ENCODE results near the gene MARCKS. TPM values are rescaled to one million over a fixed set of nuclear protein-coding genes. Genes with fewer than 3 reads are reported as not detected.
"Not testable (repeated sequence)": the region's sequence is repeated elsewhere in the genome, so short reads cannot be mapped to it uniquely, and the experiment has no call there.

MARCKS gene
- total and polyA plus RNA-seq, 4 donors, result 308 to 739 (median 454) TPM

DNA sequence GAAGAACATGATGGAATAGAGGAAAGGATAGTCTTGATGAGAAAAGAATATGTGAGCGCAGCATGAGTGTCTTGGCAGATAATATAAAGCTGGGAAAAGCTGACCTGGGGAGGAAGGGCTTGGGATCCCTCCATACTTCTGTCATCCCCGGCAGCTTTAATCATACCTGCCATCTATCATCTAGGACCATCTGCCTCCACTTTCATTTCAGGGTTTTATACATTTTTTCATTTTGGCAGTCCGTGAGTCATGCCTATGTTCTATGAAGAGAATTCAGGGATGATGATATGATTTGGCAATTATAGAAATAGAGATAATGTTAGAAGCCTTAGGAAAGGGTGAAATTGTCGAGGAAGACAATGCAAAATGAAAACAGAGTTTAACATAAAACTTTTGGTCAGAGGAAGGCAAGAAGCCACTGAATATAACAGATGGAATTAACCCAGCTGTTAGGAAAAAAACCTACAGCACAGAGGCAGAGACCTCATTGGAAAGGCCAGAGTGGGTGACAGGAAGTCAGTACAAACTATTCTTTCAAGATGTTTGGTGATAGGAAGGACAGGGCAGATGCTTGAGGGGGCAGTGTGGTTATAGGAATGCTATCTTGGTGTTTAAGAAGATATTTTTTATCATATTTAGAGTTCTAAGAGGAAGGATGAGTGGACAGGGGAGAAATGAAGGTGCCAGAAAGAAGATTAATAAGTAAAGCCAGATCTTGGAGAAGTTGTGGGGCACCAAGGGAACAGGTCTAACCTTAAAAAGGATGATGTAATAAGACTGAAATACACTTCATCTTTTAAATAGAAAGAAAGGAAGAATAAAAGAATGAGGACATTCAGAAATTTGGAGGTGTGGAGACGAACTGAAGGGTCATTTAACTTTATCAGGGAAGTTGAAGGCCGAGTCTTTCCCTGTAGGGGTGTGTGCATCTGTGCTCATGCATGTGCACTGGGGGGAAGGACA lies 37.8 kb downstream of the MARCKS start:
- no peaks in the 10 kb centered on the region for H3K4me1 ChIP-seq (ENCODE audit: control insufficient read depth, insufficient read depth, low read length)
- H3K36me3 ChIP-seq (ENCODE audit: control insufficient read depth, insufficient read depth, low read length), result no peaks in the 10 kb centered on the region
- H3K4me3 ChIP-seq (ENCODE audit: low read depth, low read length), result no peak overlapping the region
- no peaks in the 10 kb centered on the region for H3K27me3 ChIP-seq (ENCODE audit: control insufficient read depth, insufficient read depth, low read length)
- no peak overlapping the region for H3K27ac ChIP-seq (ENCODE audit: low read depth, low read length)
- no peak for DNase-seq (ENCODE audit: low read depth in 4 of 6, low spot score in 6 of 6)
- WGBS (ENCODE audit: insufficient coverage), result 64% methylated on average over 3 of the region's 6 CpGs
- peaks cover 2% of the 10 kb centered on the region for H3K9me3 ChIP-seq (ENCODE audit: control insufficient read depth, insufficient read depth, low read length)

DNA sequence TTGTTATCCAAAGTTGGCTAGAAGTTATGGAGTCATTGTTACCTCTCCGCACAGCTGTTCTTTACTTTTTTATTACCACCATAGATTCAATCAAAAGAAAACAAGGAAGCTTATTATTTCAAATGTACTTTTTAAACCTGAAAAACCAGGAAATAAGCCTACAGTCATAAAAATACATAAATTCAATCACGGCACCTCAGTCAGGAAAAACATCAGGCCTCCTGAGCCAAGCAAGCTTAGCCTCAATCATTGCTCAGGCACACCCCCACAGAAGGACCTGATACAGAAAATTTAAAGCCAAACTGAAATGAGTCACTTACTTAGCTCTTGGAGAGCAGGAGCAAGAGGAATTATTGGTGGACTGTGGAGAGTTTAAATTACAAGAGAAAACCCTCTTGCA lies 44.3 kb downstream of the MARCKS start:
- no peaks in the 10 kb centered on the region for H3K9me3 ChIP-seq (ENCODE audit: control insufficient read depth, insufficient read depth, low read length)
- no peak overlapping the region for H3K4me3 ChIP-seq (ENCODE audit: low read depth, low read length)
- H3K27ac ChIP-seq (ENCODE audit: low read depth, low read length), result no peak overlapping the region
- H3K36me3 ChIP-seq (ENCODE audit: control insufficient read depth, insufficient read depth, low read length), result peaks cover 2% of the 10 kb centered on the region
- 100% methylated on average over 1 of the region's 2 CpGs for WGBS (ENCODE audit: insufficient coverage)
- H3K4me1 ChIP-seq (ENCODE audit: control insufficient read depth, insufficient read depth, low read length), result peaks cover 7% of the 10 kb centered on the region
- DNase-seq (ENCODE audit: low read depth in 4 of 6, low spot score in 6 of 6), result no peak
- H3K27me3 ChIP-seq (ENCODE audit: control insufficient read depth, insufficient read depth, low read length), result no peaks in the 10 kb centered on the region

- Histone ChIP-seq H3K27me3 (ENCODE audit: control insufficient read depth, insufficient read depth, low read length) (no peaks in the 10 kb centered on the region), H3K9me3 (ENCODE audit: control insufficient read depth, insufficient read depth, low read length) (peaks cover 2% of the 10 kb centered on the region), H3K36me3 (ENCODE audit: control insufficient read depth, insufficient read depth, low read length) (peaks cover 2% of the 10 kb centered on the region), H3K4me1 (ENCODE audit: control insufficient read depth, insufficient read depth, low read length) (peaks cover 7% of the 10 kb centered on the region), H3K27ac (ENCODE audit: low read depth, low read length) (peak overlapping the region; percentile 83), H3K4me3 (ENCODE audit: low read depth, low read length) (no peak overlapping the region)
- WGBS (ENCODE audit: insufficient coverage), result 39% methylated on average over 6 of the region's 9 CpGs
- peak in 1 of 6 donors; percentile 61 for DNase-seq (ENCODE audit: low read depth in 4 of 6, low spot score in 6 of 6)
Observed at GRCh38 chr6:113903666-113904330, 46.7 kb downstream of the MARCKS start.

DNA sequence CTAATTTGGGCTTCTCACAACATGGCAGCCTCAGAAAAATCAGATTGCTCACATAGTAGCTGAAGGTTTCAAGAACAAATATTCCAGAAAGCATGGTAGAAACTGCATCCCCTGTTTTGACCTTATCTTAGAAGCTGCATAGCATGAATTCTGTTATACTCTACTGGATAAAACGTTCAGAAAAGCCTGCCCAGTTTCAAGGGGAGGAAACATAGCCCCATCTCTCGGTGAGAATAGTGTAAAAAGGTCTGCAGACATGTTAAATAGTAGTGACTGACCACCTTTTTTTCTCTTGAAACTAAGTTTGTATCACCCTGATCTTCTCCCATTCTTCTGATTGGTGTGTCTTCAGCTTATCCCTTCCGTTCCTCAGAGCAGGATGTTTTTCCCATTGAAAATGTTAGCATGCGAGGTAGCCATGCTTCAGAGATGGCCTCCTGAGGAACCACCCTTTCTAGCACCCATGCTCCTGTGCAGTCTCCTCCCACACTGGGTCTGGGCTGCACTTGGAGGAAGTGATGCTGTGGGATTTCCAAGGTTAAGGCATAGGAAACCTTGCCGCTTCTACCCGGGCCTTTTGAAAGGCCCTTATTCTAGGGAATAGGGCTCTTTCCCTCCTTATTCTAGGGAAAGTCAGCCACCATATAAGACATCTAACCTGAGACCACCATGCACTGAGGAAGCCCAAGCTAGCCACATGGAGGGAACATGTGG lies 50.1 kb downstream of the MARCKS start:
- Histone ChIP-seq H3K27ac (ENCODE audit: low read depth, low read length) (no peak overlapping the region), H3K36me3 (ENCODE audit: control insufficient read depth, insufficient read depth, low read length) (peaks cover 2% of the 10 kb centered on the region), H3K9me3 (ENCODE audit: control insufficient read depth, insufficient read depth, low read length) (peaks cover 2% of the 10 kb centered on the region), H3K4me1 (ENCODE audit: control insufficient read depth, insufficient read depth, low read length) (peaks cover 7% of the 10 kb centered on the region), H3K27me3 (ENCODE audit: control insufficient read depth, insufficient read depth, low read length) (no peaks in the 10 kb centered on the region), H3K4me3 (ENCODE audit: low read depth, low read length) (no peak overlapping the region)
- WGBS (ENCODE audit: insufficient coverage), result 87% methylated on average over 3 of the region's 6 CpGs
- no peak for DNase-seq (ENCODE audit: low read depth in 4 of 6, low spot score in 6 of 6)

DNA sequence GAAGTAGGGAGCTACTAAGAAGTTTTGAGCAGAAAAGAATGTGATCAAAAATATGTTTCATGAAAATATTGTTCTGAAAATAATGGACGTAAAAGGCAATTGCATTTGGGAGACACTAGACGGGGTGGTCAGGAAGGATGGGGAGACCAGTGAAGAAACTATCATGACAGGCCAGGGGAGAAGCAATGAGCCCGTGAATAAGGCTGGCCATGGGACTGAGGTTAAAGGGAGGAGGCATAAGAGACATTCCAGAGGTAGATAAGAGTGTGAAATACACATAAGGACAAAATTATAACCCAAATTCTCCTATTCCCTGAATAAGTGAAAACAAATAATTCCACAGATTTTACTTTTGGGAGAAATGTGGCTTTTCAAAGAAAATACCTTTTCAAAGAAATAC lies 51.7 kb downstream of the MARCKS start:
- H3K4me1 ChIP-seq (ENCODE audit: control insufficient read depth, insufficient read depth, low read length), result peaks cover 7% of the 10 kb centered on the region
- DNase-seq (ENCODE audit: low read depth in 4 of 6, low spot score in 6 of 6), result no peak
- H3K27ac ChIP-seq (ENCODE audit: low read depth, low read length), result peak overlapping the region; percentile 33
- H3K9me3 ChIP-seq (ENCODE audit: control insufficient read depth, insufficient read depth, low read length), result peaks cover 2% of the 10 kb centered on the region
- peaks cover 2% of the 10 kb centered on the region for H3K36me3 ChIP-seq (ENCODE audit: control insufficient read depth, insufficient read depth, low read length)
- 76% methylated on average over 3 of the region's 3 CpGs for WGBS (ENCODE audit: insufficient coverage)
- H3K4me3 ChIP-seq (ENCODE audit: low read depth, low read length), result no peak overlapping the region
- no peaks in the 10 kb centered on the region for H3K27me3 ChIP-seq (ENCODE audit: control insufficient read depth, insufficient read depth, low read length)

- Histone ChIP-seq H3K36me3 (ENCODE audit: control insufficient read depth, insufficient read depth, low read length) (peaks cover 2% of the 10 kb centered on the region), H3K4me3 (ENCODE audit: low read depth, low read length) (no peak overlapping the region), H3K9me3 (ENCODE audit: control insufficient read depth, insufficient read depth, low read length) (peaks cover 2% of the 10 kb centered on the region), H3K4me1 (ENCODE audit: control insufficient read depth, insufficient read depth, low read length) (peaks cover 1% of the 10 kb centered on the region), H3K27ac (ENCODE audit: low read depth, low read length) (no peak overlapping the region), H3K27me3 (ENCODE audit: control insufficient read depth, insufficient read depth, low read length) (no peaks in the 10 kb centered on the region)
- WGBS (ENCODE audit: insufficient coverage), result no CpG with 5 or more reads among the region's 6 CpGs
- peak; percentile 54 to 95 (median 74) for DNase-seq (ENCODE audit: low read depth in 4 of 6, low spot score in 6 of 6)
Observed at GRCh38 chr6:113909224-113909856, 52.2 kb downstream of the MARCKS start.

GRCh38 chr6:113910285-113910684 lies 53.1 kb downstream of the MARCKS start:
- 92% methylated on average over 1 of the region's 1 CpG for WGBS (ENCODE audit: insufficient coverage)
- H3K9me3 ChIP-seq (ENCODE audit: control insufficient read depth, insufficient read depth, low read length); H3K27ac ChIP-seq (ENCODE audit: low read depth, low read length); H3K36me3 ChIP-seq (ENCODE audit: control insufficient read depth, insufficient read depth, low read length); H3K4me3 ChIP-seq (ENCODE audit: low read depth, low read length); H3K4me1 ChIP-seq (ENCODE audit: control insufficient read depth, insufficient read depth, low read length); H3K27me3 ChIP-seq (ENCODE audit: control insufficient read depth, insufficient read depth, low read length); DNase-seq (ENCODE audit: low read depth in 4 of 6, low spot score in 6 of 6): not testable (repeated sequence)

Measured in spinal cord (tissue), 10 donors.